GM18519 (cell line): ENCODE results near the gene STPG3.

Source experiments
- ATAC-seq: cut with Tn5 transposase; IDR thresholded peaks from one replicate; pipeline ENCODE4 v1.9.1; 2021; ENCODE audit warnings: mild to moderate bottlenecking, moderate library complexity; ENCODE audit not compliant: unreplicated experiment, low FRiP score

The STPG3 gene

DNA sequence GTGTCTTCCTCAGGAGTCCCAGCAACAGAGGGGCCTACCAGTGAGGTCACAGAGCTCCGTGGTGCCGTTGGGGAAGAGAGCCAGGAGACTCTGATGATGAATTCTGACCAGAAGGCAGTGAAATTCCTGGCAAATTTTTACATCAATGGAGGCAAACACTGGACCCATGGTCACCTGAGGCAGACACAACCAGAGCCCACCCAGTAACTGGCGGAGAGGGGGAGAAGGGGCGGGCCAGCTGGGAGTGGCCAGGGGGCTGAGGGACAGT, at the start of gene STPG3:
Gene STPG3 (plus strand): TSS at position 93 of the 268 bp plus-strand sequence. CDS start 1 bp downstream, at position 94.
- no peak for ATAC-seq

DNA sequence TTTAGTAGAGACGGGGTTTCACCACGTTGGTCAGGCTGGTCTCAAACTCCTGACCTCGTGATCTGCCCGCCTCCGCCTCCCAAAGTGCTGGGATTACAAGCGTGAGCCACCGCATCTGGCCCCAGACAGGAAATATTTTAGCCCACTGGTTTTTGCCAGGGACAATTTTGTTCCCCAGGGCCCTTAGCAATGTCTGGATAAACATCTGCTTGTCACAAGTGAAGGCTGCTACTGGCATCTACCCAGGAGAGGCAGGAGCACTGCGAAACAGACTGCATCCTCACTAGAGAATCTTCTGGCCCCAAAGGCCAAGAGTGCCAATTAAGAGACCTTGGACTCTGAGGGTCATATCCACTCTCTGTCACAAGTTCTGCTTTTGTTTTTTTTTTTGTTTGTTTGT, 48.1 kb upstream of the STPG3 start:
- ATAC-seq, result no peak

DNA sequence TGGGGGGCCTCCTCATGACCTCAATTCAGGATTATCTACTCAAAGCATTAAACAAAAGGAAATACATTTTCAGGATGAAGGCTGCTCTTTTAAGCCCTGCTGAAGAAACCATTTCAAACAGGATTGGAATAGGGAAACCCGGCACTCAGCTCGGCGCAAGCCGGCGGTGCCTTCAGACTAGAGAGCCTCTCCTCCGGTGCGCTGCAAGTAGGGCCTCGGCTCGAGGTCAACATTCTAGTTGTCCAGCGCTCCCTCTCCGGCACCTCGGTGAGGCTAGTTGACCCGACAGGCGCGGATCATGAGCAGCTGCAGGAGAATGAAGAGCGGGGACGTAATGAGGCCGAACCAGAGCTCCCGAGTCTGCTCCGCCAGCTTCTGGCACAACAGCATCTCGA, 46.4 kb upstream of the STPG3 start:
- ATAC-seq, result no peak

DNA sequence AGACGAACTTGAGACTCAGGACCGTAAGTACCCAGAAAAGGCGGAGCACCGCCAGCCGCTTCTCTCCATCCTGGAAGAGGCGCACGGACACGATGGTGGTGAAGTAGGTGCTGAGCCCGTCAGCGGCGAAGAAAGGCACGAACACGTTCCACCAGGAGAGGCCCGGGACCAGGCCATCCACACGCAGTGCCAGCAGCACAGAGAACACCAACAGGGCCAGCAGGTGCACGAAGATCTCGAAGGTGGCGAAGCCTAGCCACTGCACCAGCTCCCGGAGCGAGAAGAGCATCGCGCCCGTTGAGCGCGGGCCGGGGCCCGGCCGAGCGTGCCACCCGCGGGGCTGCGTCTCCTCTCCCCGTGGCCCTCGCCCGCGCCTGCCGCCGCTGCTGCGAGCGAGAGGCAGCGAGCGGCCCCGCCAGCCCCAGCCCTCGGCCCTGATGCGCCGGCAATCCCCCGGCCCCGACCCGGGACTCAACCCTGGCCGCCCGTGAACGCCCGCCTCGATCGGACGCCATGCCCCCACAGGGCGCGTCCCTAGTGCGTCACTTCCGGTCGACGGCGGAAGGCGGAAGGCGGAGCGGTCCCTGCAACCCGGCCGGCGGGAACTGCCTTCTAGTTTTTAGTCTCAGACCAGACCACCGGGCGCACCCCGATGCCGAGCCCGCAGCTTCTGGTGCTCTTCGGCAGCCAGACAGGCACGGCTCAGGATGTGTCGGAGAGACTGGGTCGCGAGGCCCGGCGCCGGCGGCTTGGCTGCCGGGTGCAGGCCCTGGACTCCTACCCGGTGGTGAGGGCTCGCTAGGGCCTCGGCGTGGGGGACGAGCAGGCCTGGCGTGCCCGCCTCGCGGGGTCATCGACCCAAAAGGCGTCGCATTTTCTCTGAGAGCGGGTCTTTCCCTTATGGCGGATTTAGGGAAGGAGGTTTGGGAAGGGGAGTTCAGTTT, 45.7 kb upstream of the STPG3 start, which contains the start of the genes NDOR1 and TMEM203:
Gene NDOR1 (plus strand): TSS at position 575 of the 944 bp plus-strand sequence. CDS start 78 bp downstream, at position 653.
Gene TMEM203 (minus strand): TSS at position 523 of the 944 bp plus-strand sequence. CDS start 234 bp downstream, at position 289.
- no peak for ATAC-seq

DNA sequence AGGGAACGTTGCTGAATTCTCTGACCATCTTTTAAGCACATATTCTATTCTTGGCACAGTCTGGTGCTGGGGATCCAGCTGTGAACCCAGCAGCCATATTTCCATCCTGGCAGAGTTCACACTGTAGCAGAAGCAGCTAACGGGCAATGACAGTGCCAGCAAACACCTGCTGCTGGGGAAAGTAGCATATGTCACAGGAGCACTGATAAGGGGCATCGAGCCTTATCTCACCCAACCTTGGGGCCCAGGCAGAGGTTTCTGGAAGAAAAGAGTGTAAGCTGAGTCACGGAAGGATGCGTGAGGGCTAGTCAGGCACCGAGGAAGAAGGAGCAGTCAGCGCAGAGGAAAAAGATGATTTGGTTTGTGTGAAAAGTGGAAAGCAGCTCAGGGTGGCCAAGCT, 44.5 kb upstream of the STPG3 start:
- ATAC-seq, result no peak

DNA sequence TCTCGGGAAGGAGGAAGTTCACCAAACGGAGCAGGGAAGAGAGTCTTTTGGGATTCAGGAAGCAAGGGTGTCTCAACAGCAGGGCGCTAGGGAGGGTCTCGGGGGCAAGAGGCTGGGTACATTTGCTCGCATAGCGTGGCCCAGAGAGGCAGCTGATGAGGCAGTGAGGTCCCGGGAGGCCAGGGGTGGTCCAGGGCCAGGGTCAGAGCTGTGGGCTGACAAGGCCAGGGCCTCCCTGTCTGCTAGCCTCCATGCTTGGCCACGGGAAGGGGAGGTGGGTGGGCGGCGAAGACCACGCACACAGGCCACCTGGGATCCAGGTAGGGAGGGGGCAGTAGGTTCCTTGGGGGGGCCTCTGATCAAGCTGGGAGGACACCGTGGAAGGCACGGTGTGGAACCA, 39.6 kb upstream of the STPG3 start:
- ATAC-seq, result no peak

DNA sequence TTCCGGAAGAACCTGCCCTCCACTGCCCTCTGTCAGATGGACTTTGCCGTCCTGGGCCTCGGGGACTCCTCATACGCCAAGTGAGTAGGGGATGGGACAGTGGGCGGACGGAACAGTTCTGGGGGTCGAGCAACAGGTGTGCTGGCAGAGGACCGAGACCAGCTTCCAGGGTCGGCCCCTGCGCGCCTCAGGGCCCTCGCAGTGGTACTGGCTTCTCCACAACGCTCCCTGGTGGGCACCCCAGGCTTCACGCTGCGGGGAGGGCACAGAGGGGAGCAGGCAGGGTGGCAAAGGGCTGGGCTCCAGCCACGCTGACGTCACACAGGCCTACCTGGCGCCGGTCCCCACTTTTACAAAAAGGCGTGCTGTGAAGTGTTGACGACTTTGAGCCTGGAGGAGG, 38.6 kb upstream of the STPG3 start:
- no peak for ATAC-seq

DNA sequence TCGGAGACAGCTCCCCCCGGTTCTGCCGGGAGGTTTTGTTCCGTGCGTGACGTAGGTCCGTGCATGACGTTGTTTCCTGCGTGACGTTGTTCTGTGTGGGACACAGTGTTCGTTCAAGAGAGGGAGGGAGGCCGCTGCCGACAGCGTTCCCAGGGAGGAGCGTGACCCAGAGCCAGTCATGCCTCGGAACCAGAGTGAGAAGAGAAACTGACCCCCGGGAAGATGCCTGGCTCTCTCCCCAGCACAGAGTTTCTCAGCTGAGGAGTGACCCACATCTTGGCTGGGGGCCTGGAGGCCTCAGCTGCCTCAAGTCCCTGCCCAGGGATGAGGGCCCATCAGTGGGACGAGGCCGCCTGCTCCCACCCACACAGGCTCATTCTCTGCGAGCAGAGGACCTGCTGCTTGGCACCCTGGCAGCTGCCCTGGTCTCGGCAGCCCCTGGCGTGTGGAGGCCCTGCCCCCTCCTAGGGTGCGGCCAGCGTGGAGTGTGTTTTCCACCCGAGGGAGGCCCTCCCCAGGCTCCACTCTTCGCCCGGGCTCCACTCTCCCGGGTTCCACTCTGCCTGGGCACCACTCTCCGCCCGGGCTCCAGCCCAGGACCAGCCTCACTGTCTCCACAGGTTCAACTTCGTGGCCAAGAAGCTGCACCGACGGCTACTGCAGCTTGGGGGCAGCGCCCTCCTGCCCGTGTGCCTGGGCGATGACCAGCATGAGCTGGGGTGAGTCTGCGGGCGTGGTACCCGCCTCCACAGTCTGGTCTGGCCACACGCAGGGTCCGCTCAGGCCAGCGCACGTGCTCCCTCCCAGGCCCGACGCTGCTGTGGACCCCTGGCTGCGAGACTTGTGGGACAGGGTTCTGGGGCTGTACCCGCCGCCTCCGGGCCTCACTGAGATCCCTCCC, 37.7 kb upstream of the STPG3 start:
- no peak for ATAC-seq

DNA sequence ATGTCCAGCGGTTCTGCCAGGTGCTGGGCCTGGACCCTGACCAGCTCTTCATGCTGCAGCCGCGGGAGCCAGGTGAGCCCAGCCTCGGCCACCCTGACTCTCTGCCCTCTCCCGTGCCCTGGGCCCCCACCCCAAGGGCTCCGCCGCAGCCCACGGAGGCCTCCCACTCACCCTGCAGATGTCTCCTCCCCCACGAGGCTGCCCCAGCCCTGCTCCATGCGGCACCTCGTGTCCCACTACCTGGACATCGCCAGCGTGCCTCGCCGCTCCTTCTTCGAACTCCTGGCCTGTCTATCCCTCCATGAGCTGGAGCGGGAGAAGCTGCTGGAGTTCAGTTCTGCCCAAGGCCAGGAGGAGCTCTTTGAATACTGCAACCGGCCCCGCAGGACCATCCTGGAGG, 36.5 kb upstream of the STPG3 start:
- no peak for ATAC-seq

DNA sequence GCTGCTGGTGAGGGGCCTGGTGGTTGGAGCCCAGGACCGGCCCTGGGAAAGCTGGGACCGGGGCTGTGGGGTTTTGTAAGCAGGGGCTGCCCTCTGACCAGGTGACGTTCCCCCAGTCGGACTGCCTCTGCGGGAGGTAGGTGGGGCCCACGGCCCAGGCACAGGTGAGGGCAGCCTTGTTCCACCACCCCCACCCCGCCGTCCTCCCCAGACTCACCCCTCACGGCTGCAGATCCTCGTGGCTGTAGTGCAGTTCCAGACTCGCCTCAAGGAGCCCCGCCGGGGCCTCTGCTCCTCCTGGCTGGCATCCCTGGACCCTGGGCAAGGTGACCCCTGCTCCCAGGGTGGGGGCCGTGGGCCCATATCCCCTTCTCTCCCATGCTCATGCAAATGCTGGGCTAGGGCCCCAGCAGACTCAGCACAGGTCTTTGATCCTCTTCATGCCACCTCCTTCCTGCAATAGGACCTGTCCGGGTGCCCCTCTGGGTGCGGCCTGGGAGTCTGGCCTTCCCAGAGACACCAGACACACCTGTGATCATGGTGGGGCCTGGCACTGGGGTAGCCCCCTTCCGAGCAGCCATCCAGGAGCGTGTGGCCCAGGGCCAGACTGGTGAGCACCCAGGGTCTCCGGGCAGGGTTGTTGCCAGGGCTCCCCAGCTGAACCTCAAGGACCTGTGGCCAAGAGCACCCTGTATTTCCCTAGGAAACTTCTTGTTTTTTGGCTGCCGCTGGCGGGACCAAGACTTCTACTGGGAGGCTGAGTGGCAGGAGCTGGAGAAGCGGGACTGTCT, 35.7 kb upstream of the STPG3 start:
- ATAC-seq, result no peak

DNA sequence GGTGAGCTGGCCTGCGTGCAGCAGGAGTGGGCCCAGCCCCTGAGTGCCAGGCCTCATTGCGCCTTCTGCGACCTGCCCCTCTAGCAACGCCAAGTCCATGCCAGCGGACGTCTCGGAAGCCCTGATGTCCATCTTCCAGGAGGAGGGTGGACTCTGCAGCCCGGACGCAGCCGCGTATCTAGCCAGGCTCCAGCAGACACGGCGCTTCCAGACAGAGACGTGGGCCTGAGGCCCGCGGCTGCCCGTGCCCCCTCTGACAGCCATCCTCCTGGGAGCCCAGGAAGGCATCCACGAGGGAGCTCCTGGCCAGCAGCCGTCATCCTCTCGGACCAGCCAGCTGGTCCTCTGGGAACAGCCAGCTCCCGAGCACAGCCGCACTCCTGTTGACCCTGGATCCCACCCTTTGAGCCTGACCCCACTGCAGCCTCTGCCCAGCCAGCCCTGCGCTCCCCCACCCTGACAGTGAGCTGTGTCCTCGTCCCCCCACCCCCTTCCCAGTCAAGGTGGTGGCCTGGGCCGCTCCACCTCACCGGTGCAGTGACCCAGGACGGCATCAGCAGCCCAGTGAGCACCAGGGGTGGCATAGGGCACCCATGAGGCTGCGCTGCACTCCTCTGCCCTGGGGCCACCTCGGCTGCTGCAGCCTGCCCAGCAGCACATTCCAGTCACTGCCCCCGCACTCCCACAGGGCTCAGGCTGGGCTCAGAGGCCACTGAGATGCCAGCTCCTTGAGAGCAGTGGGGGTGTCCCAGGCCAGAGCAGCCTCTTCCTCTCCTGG, 34.7 kb upstream of the STPG3 start:
- no peak for ATAC-seq

DNA sequence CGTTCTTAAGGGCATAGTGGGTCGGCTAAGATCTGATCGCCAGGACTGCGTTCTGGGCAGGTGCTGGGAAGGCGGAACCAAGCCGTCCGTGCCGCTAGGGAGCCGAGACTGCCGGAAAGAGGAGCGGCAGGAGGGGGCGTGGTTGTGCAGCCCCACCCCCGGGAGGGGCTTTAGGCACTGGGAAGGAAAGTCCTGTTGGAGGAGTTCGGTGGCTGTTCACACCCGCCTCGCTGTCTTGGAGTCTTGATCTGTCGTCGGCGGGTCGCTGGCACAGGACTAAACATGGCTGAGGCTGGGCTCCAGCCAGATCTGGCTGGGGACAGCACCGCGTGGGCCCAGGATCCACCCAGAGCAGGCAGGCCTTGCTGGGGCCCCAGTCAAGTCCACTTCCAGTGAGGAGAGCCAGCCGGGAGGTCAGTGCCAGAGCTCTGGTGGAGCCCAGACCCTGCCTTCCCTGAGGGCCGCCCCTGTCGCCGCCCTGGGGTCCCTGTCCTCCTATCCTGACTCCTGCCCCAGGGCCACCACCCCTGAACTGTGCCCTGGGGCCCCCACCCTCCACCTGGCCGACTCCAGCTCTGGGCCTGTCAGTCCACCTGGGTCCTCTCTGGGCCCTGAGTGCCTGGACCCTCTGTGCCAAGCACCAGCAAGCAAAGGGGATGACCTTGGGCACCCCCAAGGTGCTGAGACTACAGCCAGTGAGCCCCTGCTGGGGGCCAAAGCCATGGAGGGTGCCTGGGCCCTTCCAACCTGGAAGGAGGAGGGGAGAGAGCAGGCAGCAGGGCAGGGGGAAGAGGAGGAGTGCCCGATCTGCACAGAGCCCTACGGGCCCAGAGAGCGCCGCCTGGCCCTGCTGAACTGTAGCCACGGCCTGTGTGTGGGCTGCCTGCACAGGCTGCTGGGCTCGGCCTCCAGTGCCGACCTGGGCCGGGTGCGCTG, 33.5 kb upstream of the STPG3 start:
- ATAC-seq, result no peak

DNA sequence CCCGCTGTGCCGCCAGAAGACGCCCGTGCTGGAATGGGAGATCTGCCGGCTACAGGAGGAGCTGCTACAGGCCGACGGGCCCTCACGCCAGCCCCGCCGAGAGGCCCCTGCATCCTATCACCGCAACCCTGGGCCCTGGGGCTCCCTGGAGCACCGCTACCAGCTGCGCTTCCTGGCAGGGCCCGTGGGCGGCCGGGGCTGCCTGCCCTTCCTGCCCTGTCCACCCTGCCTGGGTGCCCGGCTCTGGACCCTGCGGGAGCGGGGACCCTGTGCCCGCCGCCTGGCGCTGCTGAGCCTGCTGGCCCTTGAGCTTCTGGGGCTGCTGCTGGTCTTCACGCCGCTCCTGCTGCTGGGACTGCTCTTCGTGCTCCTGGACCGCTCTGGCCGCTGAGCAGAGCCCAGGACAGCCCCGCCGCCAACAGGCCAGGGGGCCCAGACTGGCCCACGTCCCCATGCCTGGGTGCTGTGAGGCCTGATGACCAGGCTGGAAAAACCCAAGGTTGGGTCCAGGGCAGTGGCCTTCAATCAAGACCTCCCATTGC, 32.8 kb upstream of the STPG3 start:
- ATAC-seq, result no peak

DNA sequence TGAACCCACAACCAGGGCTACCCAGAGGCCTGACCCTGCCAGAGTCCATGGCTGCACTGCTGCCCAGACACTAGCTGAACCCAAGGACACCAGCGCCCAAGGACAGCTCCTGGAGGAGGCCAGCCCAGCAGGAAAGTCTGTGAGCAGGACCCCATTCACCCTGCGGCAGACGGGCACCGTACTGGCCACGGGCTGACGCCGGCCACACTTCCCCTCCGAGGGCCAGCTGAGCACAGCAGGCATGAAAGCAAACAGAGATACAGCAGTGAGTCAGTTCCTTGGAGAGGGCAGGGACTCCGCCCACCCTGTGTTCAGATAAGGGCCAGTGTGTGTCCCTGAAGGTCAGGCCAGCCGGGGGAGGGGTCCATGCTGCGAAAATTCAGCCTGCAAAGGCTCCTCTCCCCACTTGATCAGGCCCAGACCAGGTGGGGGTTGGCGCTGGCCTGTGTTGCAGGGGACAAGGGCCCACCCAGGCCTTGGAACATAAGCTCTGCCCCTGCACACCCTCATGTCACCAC, 32.3 kb upstream of the STPG3 start:
- no peak for ATAC-seq

DNA sequence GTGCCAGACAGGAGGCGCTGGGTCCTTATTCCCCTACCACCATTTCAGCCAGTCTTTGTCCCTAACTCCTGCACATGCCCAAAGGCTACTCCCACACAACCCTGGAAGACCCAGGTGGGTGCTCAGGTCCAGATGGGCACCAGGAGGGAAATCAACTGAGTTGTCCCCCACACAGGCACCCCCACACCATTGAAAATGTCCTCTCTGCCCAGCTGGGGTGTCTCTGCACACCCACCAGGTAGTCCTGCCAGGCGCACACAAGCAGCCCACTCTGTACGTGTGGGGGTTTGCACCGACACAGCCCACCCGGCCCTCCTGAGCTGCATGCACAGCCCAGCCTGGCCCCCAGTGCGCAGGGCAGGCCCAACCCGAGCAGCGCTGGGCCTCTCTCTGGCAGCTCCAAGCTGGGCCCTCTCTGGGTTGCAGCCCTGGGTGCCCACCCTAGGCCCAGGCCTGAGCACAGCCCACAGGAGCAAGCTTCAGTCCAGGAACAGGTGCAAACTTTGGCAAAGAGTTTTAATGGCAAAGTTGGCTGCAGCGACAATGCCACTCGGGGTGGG, 31.2 kb upstream of the STPG3 start:
- ATAC-seq, result no peak

DNA sequence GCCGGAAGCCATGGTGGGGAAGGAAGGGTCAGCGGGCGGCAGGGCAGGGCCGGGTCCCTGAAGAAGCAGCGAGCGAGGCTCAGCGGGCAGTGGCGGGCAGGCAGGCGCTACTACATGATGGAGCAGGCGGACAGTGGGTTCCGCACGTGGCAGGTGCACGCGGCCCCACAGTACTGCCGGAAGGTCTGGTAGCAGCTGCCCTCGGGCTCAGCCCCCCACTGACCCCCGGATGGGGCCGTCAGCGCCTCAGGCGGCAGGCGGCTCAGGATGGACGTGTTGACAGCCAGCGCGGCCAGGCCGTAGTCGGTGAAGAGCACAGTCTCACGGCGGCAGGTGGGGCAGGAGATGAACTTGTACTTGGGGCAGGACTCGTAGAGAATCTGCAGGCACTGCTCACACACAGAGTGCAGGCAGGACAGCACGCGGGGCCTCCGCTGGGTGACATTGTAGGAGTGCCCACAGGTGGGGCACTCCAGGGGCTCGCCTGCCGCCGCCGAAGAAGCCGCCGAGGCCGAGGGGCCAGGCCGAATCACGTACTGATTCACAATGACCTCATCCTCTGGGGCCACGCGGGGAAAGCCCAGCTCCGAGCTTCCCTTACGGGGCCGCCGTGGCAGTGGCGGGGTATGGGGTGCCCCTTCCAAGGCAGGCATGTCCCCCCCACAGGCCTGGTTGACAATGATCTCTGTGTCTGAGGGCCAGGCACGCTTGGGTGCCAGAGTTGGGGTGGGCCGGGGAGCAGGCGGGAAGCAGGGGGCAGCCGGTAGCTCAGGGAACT, 30.6 kb upstream of the STPG3 start:
- no peak for ATAC-seq

DNA sequence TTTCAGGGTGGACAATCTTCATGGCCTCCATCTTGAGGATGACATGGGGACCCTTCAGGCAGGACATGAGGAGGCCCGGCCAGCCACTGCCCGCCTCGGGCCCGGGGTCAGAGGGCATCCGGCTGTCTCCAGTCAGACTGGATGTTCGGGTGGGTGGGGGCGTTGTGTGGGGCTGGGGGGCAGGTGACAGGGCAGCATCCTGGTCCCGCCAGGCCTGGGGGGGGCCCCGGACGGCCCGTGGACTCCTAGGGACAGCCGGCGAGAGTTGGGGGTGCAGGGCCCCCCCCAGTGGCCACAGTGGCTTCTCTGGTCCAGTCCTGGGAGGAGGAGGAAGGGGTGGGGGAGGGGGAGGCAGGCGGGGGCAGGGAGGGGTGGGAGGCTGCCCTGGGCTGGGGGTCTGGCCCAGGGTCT, 30.0 kb upstream of the STPG3 start:
- no peak for ATAC-seq
